HUES48 (cell line): ENCODE results near the gene CARD6.

ENCODE experiments used
- H3K27ac ChIP-seq: one replicate; pipeline ENCODE4 v1.7.0; 2013; ENCODE audit warnings: low read depth, low read length, inconsistent platforms
- H3K27me3 ChIP-seq: 2 replicates; pipeline ENCODE4 v1.6.1; 2013; ENCODE audit warnings: mild to moderate bottlenecking, low read length; ENCODE audit not compliant: control insufficient read depth, insufficient read depth
- H3K36me3 ChIP-seq: 2 replicates; pipeline ENCODE4 v1.6.1; 2013; ENCODE audit warnings: low read length; ENCODE audit not compliant: control insufficient read depth, insufficient read depth
- H3K4me1 ChIP-seq: 2 replicates; pipeline ENCODE4 v1.6.1; 2013; ENCODE audit warnings: mild to moderate bottlenecking, low read length; ENCODE audit not compliant: control insufficient read depth, insufficient read depth
- H3K4me3 ChIP-seq: 2 replicates; pipeline ENCODE4 v1.5.1; 2013; ENCODE audit warnings: mild to moderate bottlenecking, low read depth, low read length
- H3K9ac ChIP-seq: 2 replicates; pipeline ENCODE4 v1.6.1; 2013; ENCODE audit warnings: mild to moderate bottlenecking, low read depth, low read length, moderate library complexity
- H3K9me3 ChIP-seq: 2 replicates; pipeline ENCODE4 v1.6.1; 2013; ENCODE audit warnings: low read length; ENCODE audit not compliant: control insufficient read depth, insufficient read depth

CARD6 gene

DNA sequence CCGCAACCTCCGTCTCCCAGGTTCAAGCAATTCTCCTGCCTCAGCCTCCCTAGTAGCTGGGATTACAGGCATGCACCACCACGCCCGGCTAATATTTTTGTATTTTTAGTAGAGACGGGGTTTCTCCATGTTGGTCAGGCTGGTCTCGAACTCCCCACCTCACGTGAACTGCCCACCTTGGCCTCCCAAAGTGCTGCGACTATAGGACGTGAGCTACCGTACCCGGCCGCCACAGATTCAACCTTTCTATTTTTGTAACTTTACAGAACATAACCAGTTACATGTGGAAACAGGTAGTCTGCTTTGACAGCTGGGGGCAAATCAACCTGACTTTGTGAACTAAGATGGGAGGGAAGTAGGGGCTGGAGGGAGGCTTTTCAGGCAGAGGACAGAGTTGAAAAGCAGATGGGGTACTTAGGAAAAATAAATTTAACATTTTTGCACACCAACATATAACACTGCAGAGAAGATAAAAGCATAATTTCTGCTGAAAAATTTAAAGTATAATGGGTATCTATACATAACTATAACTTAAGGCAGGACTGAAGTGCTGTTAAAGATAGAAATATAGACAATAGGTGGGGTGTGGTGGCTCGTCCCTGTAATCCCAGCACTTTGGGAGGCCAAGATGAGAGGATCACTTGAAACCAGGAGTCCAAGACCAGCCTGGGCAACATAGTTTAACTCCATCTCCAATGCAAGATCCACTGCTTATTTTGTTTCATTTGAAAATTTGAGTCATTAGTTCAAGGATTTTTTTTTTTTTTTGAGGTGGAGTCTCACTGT is 11.2 kb upstream of the CARD6 start:
- Histone ChIP-seq H3K9ac (no peak overlapping the region), H3K4me1 (peaks cover 12% of the 10 kb centered on the region), H3K36me3 (peaks cover 84% of the 10 kb centered on the region), H3K4me3 (no peak overlapping the region), H3K9me3 (no peaks in the 10 kb centered on the region), H3K27ac (peak overlapping the region; percentile 61), H3K27me3 (no peaks in the 10 kb centered on the region)

DNA sequence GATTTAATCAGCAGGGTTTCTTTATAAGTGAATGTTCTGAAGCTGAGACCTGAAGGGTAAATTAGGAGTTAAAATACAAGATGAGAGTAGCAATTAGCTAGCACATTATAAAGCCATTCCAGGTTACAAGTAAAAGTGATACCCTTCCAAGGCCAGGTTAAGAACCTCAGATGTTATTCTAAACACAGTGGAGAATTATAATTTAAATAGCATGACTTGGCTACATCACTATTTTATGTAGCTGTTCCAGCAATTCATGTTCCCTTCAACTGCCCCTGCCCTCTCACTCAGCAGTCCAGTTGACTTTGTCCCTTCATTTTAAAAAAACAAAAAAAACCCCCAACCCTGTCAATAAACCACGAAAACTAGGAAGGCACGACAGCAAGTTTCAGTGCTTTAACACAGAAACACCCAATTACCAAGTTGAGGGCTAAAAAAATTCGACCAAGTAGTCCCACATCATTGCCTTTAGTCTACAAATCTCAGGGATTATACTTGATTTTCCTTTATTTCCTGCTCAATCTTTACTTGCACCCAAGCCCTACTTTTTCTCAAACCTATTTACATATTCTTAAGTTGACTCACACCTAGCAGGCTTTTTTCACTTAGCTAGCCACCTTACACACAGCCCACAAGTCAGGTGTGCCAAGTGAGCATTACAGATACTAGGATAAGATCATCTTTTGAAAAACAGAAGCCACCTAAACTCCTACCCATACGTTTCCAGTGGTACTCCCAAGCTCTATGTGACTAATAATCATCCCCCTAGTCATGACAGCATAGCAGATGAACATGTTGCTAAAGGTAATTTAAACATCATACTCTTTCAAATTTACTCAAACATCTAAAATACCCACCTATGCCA is 9.6 kb upstream of the CARD6 start:
- H3K27ac ChIP-seq = peak overlapping the region; percentile 65

DNA sequence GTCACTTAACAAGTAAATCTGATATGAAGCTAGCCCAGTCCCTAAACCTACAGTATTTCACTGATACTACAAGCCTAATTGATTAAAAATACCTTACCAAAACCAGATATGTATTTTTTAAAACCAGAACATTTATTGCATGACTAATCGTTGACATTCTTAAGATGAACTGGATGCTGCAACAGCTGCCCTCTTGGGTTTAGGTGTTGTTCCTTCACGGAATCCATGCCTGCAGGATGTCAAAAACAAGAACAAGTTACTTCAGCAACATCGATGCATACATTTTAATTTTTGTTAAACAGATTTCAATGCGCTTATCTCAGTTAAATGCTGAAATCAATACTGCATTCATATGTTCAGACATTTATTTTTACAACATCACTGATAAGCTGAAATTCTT is 8.8 kb upstream of the CARD6 start:
- Histone ChIP-seq H3K36me3 (peaks cover 71% of the 10 kb centered on the region), H3K27ac (peak overlapping the region; percentile 64), H3K9ac (peak overlapping the region; percentile 99), H3K27me3 (no peaks in the 10 kb centered on the region), H3K4me3 (peak overlapping the region; percentile 97), H3K9me3 (no peaks in the 10 kb centered on the region), H3K4me1 (peaks cover 18% of the 10 kb centered on the region)

More for the DNA sequence above, 9.6 kb upstream of the CARD6 start:
- peaks cover 79% of the 10 kb centered on the region for H3K36me3 ChIP-seq
- peaks cover 18% of the 10 kb centered on the region for H3K4me1 ChIP-seq
- H3K9me3 ChIP-seq = no peaks in the 10 kb centered on the region
- no peaks in the 10 kb centered on the region for H3K27me3 ChIP-seq
- H3K9ac ChIP-seq = no peak overlapping the region
- peak overlapping the region; percentile 97; the same call in 1 of the 2 replicates for H3K4me3 ChIP-seq

DNA sequence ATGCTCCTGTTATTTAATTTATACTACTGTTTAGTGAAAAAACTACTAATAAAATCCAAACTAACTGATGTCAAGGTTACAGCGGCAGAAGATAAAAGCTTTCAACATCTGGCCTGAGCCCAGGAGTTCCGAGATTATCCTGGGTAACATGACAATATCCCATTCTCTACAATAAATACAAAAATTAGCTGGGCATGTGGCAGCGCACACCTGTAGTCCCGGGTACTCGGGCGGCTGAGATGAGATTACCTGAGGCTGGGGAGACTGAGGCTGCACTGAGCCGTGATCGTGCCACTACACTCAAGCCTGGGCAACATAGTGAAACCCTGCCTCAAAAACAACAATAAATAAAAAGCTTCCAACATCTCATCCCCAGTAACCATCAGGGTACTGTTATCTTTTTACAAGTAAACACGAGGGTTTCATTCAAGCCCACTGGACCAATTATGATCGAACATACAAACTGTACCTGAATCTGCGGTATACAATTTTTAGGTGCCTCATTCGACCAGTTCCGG is 7.4 kb upstream of the CARD6 start:
- peaks cover 18% of the 10 kb centered on the region for H3K4me1 ChIP-seq
- no peaks in the 10 kb centered on the region for H3K9me3 ChIP-seq
- peaks cover 57% of the 10 kb centered on the region for H3K36me3 ChIP-seq

DNA sequence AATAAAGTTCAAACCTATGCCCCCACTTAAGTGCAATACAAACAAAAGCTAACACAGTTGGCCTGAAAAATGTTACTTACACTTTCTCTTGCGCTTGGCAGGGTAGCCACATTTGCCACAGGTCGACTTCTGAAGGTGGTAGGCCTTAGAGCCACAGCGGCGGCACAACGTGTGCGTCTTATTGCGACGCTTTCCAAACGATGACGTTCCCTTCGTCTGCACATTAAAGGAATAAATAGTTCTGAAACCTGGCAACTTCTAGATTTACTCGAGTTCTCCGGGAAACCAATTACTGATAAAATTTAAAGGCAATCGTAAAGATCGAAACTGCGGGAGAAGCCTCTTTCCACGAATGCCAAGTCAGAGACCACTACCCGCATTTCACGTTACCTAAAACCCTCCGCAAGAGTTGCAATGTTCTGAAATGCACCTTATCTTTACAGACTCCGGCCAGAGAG is 6.7 kb upstream of the CARD6 start:
- Histone ChIP-seq H3K27me3 (no peaks in the 10 kb centered on the region), H3K27ac (peak overlapping the region; percentile 99), H3K9me3 (no peaks in the 10 kb centered on the region), H3K9ac (peak overlapping the region; percentile 99), H3K4me3 (peak overlapping the region; percentile 97), H3K4me1 (peaks cover 18% of the 10 kb centered on the region), H3K36me3 (peaks cover 50% of the 10 kb centered on the region)

More for the DNA sequence above, 7.4 kb upstream of the CARD6 start:
- peak overlapping the region; percentile 99 for H3K27ac ChIP-seq
- H3K9ac ChIP-seq = peak overlapping the region; percentile 99
- peak overlapping the region; percentile 97 for H3K4me3 ChIP-seq
- H3K27me3 ChIP-seq = no peaks in the 10 kb centered on the region

DNA sequence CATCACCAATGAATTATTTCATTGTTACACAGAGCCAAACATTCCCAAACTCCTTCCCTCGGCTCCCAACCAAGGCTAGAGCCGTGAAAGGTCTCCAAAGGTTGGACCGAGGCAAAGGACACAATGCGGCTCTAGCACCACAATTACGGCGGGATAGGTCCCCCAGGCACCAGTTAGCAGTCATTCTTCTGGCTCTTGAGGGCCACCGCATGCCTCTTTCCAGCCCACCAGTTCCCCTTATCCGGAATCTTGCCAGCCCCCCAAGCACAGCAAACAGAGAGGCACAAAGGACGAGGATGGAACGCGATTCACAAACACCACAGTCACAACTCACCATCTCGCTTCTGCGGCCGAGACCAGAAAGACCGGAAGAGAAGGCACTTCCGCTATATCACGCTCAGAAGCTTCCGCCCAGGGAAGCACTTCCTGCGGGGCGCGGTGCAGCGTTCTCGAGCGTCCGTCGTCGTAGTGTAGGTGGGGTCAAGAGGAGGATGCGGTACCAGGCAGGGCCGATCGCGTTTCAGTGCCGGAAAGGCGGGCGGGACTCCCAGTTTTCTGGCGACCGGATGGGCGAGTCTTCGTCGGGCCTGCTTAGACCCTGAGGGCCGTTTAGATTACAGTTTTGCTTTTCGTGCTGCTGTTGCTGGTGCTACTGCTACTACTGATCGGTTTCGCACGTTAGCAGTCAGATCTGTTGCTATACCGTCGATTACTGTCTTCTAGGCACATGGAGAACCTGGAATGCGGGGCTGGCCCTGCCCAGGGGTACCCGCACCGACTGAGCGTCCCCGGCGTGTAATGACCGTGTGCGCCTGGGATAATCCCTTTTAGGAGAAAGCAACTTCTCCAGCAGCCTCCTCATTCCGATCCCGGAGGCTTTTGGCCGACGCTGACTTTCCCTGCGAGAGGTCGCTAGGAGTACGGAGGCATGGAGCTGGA is 6.0 kb upstream of the CARD6 start, which contains the start of gene RPL37:
TSS of gene RPL37 (minus strand) at position 374 of the 939 bp plus-strand sequence. CDS start at position 337, 37 bp downstream.
- H3K36me3 ChIP-seq = peaks cover 43% of the 10 kb centered on the region
- no peaks in the 10 kb centered on the region for H3K9me3 ChIP-seq
- peaks cover 18% of the 10 kb centered on the region for H3K4me1 ChIP-seq
- H3K4me3 ChIP-seq = peak within 1 kb of the TSS; percentile 97
- H3K9ac ChIP-seq = peak within 1 kb of the TSS; percentile 99
- H3K27ac ChIP-seq = peak within 1 kb of the TSS; percentile 99
- no peaks in the 10 kb centered on the region for H3K27me3 ChIP-seq

DNA sequence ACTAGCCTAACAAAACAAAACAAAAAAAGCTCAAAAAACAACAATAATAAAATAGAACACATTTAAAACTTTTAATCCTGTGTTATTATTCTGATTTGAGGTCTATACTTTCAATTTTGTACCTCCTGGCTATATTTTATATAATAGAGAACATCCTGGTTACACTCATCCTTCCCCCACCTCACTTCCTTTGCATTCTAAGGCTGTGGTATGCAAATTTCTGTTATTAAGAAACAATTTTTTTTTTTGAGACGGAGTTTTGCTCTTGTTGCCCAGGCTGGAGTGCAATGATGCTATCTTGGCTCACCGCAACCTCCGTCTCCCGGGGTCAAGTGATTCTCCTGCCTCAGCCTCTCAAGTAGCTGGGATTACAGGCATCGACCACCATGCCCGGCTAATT is 3.1 kb upstream of the CARD6 start:
- H3K36me3 ChIP-seq = peaks cover 14% of the 10 kb centered on the region
- no peaks in the 10 kb centered on the region for H3K27me3 ChIP-seq
- no peak overlapping the region for H3K9ac ChIP-seq
- H3K4me3 ChIP-seq = no peak overlapping the region
- H3K27ac ChIP-seq = no peak overlapping the region
- H3K4me1 ChIP-seq = peaks cover 21% of the 10 kb centered on the region
- H3K9me3 ChIP-seq = no peaks in the 10 kb centered on the region

DNA sequence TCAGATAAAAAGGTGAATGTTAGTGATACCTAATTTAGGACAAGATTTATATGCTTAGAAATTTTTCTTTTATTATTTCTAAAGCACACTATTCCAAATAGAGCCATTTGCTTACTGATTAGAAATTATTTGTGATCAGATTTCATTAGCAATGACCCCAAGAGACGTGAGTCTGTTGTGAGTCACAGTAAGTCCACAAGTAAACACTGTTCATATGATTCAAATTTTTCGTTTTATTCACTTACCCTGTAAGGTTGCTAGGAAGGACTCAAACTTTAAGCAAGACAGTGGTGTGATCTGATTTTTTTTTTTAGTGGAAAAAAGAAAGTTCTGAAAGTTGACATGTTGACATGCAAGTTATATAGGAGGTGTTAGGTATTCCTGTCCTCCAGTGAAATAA is 1.2 kb downstream of the CARD6 start:
- H3K9ac ChIP-seq = no peak overlapping the region
- H3K9me3 ChIP-seq = no peaks in the 10 kb centered on the region
- H3K27ac ChIP-seq = no peak overlapping the region
- no peaks in the 10 kb centered on the region for H3K36me3 ChIP-seq
- no peak overlapping the region for H3K4me3 ChIP-seq
- no peaks in the 10 kb centered on the region for H3K27me3 ChIP-seq
- peaks cover 12% of the 10 kb centered on the region for H3K4me1 ChIP-seq

DNA sequence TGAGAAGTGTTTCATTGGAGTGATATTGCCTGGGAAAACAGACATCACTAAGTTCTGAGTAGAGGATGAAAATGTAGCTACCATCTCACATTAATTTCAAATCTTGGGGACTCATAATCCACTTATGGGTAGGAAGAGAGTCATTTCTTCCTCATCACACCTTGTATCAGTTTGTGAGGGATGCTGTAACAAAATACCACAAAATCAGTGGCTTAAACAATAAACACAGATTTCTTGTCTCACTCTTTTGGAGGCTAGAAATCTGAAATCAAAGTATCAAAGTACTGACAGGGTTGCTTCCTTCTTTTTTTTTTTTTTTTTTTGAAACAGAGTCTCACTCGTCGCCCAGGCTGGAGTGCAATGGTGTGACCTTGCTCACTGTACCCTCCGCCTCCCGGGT is 3.4 kb downstream of the CARD6 start:
- Histone ChIP-seq H3K27me3 (no peaks in the 10 kb centered on the region), H3K4me3 (no peak overlapping the region), H3K27ac (no peak overlapping the region), H3K36me3 (no peaks in the 10 kb centered on the region), H3K9ac (no peak overlapping the region), H3K4me1 (peaks cover 12% of the 10 kb centered on the region), H3K9me3 (no peaks in the 10 kb centered on the region)

DNA sequence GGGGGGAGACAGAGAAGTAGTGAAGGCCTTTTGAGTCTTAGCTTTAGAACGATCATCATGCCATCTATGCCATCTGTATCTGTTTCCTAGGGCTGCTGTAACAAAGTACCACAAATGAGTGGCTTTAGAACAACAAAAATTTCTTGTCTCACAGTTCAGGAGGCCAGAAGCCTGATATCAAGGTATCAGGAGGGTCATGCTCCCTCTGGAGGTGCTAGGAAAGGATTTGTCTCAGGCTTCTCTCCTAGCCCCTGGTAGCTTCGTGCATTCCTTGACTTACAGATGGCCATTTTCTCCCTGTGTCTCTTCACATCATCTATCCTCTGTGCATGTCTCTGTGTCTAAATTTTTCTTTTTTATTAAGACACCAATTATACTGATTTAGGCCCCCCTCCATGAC is 5.2 kb downstream of the CARD6 start:
- H3K27me3 ChIP-seq = no peaks in the 10 kb centered on the region
- peaks cover 6% of the 10 kb centered on the region for H3K4me1 ChIP-seq
- no peaks in the 10 kb centered on the region for H3K36me3 ChIP-seq
- no peak overlapping the region for H3K9ac ChIP-seq
- H3K9me3 ChIP-seq = no peaks in the 10 kb centered on the region
- H3K27ac ChIP-seq = no peak overlapping the region
- H3K4me3 ChIP-seq = no peak overlapping the region
